Lower lobe of right lung (tissue), 2 donors: Measurements from ENCODE around the gene ITPR1. TPM values are rescaled to one million over a fixed set of nuclear protein-coding genes. Genes with fewer than 3 reads are reported as not detected.

Experiments
- ATAC-seq, 2 donors: fragments of 200-7000 bp; cut with Tn5 transposase; one replicate each; pipeline ENCODE4 v1.9.1; 2020 to 2022; ENCODE audit warnings: mild to moderate bottlenecking in 2 of 2, moderate library complexity in 2 of 2
- DNase-seq: peaks from one replicate; pipeline ENCODE4 v3.0.0-alpha.2; 2020
- H3K27ac ChIP-seq: fragments of 200-600 bp; one replicate; pipeline ENCODE4 v1.8.0; 2022
- H3K27me3 ChIP-seq: fragments of 200-600 bp; one replicate; pipeline ENCODE4 v1.8.0; 2022; ENCODE audit warnings: low read depth
- H3K36me3 ChIP-seq: fragments of 200-600 bp; one replicate; pipeline ENCODE4 v1.8.0; 2022; ENCODE audit warnings: mild to moderate bottlenecking
- H3K4me1 ChIP-seq: fragments of 200-600 bp; one replicate; pipeline ENCODE4 v1.8.0; 2022
- H3K4me3 ChIP-seq: fragments of 200-600 bp; one replicate; pipeline ENCODE4 v1.8.0; 2022; ENCODE audit warnings: mild to moderate bottlenecking
- H3K9me3 ChIP-seq: fragments of 200-600 bp; one replicate; pipeline ENCODE4 v1.8.0; 2022
- intact Hi-C: fragments of 100-400 bp; cut with DNase I; formaldehyde crosslinking; loops from one replicate; pipeline ENCODE4 v1.11.0; 2022
- total RNA-seq: library from RNA; stranded (reverse); fragmentation: NEBNext Ultra II Directional; extraction: Animal tissue kit (Norgen Biotek cat#: 25700); gene quantifications from one replicate; pipeline ENCODE4 v1.2.1, GENCODE V29; 2021
- TF ChIP-seq, protein P1 (sequence below): fragments of 200-600 bp; IDR thresholded peaks from one replicate; pipeline ENCODE4 v1.8.0; 2022; ENCODE audit warnings: antibody characterized with exemption, mild to moderate bottlenecking
- donor health status: DM: no; HTN: yes; CAD: no; lungs with severe emphysema.

The ITPR1 gene
- total RNA-seq, 1 donor from 2014 or later, result 69.1 TPM

DNA sequence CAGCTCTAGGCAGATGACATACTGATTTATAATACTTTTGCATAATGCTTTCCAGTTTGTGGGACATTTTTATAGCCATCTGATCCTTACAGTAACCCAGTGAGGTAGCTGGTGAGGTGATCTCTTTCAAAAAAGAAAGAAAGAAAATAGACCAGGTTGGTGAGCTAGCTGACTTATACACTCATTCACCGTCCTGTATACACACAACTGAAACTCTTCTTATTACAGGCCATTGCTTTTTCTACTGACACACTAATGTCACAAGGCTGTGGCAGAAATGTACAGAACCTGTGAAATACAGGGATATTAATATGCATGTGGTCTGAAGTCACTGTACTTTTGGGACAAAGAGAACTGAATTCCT, 335.9 kb downstream of the ITPR1 start:
- Histone ChIP-seq H3K27ac (no peak overlapping the region), H3K36me3 (no peaks in the 10 kb centered on the region), H3K4me1 (peaks cover 77% of the 10 kb centered on the region), H3K4me3 (no peak overlapping the region), H3K27me3 (no peaks in the 10 kb centered on the region), H3K9me3 (no peaks in the 10 kb centered on the region)
- ATAC-seq (no peak), DNase-seq (no peak)
- TF ChIP-seq, protein P1, sequence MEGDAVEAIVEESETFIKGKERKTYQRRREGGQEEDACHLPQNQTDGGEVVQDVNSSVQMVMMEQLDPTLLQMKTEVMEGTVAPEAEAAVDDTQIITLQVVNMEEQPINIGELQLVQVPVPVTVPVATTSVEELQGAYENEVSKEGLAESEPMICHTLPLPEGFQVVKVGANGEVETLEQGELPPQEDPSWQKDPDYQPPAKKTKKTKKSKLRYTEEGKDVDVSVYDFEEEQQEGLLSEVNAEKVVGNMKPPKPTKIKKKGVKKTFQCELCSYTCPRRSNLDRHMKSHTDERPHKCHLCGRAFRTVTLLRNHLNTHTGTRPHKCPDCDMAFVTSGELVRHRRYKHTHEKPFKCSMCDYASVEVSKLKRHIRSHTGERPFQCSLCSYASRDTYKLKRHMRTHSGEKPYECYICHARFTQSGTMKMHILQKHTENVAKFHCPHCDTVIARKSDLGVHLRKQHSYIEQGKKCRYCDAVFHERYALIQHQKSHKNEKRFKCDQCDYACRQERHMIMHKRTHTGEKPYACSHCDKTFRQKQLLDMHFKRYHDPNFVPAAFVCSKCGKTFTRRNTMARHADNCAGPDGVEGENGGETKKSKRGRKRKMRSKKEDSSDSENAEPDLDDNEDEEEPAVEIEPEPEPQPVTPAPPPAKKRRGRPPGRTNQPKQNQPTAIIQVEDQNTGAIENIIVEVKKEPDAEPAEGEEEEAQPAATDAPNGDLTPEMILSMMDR, result no peak
- intact Hi-C loops, result no loop called here

DNA sequence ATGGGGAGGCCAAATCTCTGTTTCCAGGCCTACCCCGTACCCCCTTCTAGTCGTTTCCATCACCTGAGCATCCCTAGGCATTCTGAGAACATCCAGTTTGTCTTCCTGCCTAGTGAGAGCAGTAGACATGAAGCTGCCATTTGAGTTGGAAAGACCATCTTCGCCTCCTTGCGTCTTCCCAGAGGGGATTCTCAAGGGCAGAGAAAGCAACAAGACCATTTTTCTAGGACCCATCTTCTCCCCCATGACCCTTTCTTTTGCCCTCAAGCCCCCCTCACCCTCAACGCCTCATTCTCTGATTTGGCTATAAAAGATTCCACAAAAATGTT, 337.4 kb downstream of the ITPR1 start:
- H3K4me1 ChIP-seq, result peaks cover 77% of the 10 kb centered on the region
- intact Hi-C loops, result no loop called here
- no peak overlapping the region for H3K4me3 ChIP-seq
- H3K27ac ChIP-seq, result peak overlapping the region; percentile 81
- ATAC-seq (no peak), DNase-seq (no peak)
- no peaks in the 10 kb centered on the region for H3K9me3 ChIP-seq
- H3K27me3 ChIP-seq, result no peaks in the 10 kb centered on the region
- TF ChIP-seq, protein P1, result no peak
- H3K36me3 ChIP-seq, result no peaks in the 10 kb centered on the region

DNA sequence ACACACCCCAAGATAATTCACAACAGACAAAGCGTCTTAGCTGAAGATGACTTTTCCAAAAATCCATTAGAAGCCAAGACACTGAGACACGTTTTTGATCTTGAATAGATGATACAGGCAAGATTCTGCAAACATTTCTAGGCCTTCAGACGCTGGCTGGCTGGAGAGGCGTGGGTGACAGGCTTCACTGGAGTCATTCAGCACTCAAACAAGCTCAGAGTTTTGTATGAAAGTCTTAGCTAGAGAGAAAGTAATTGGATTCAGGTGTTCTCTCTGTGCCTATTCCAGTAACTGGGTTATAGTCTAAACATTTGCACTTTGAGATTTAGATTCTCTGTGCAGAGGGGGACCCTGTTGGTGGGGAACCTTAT, 338.4 kb downstream of the ITPR1 start:
- peak in 1 of 2 donors; percentile 1 for ATAC-seq
- intact Hi-C loops, result no loop called here
- H3K36me3 ChIP-seq, result no peaks in the 10 kb centered on the region
- DNase-seq, result no peak
- no peak overlapping the region for H3K4me3 ChIP-seq
- no peaks in the 10 kb centered on the region for H3K27me3 ChIP-seq
- no peaks in the 10 kb centered on the region for H3K9me3 ChIP-seq
- H3K27ac ChIP-seq, result peak overlapping the region; percentile 81
- TF ChIP-seq, protein P1, result no peak
- H3K4me1 ChIP-seq, result peaks cover 74% of the 10 kb centered on the region

DNA sequence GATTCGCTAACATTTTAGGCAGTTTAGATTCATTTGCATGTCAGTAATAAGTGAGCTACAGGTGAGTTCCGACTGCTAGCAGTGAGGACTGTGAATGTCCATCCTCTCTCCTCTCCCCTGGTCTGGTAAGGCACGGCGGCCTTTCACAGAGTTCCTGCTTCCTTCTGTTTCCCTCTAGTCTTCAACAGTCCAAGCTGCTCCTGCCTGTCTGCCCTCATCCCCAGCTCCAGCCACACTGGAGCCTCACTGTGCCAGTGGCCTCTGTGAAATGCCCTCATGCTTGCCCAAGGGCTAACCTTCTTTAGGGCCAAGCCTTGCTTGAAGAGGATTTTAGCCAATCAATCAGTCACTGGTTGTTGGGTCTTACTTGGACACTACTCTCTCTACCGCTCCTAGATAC, 340.3 kb downstream of the ITPR1 start:
- Histone ChIP-seq H3K36me3 (peaks cover 15% of the 10 kb centered on the region), H3K4me3 (no peak overlapping the region), H3K27me3 (no peaks in the 10 kb centered on the region), H3K9me3 (no peaks in the 10 kb centered on the region), H3K27ac (no peak overlapping the region), H3K4me1 (peaks cover 55% of the 10 kb centered on the region)
- DNase-seq, result no peak
- TF ChIP-seq, protein P1, result no peak
- ATAC-seq, result no peak
- intact Hi-C loops, result no loop called here

DNA sequence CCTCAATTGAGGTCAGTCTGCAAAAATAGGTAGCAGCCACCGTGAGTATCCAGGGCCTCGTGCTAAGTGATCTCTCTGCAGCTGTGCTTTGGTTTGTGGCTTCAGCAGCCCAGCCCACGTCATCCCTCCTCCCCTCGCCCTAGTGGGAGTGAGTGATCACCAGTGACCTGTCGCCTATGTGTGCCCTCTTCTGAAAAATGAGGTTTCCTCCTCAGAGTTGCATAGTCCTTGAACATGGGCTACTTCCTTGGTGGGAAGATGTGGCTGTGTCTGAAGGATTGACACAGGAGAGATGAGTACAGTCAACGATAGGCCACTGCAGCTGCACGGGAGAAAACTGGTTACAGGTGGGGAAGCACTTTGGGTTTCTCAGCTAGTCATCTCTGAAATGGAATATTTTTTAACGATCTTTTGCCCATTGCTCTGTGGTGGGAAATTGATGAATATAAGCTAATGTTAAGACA, 341.3 kb downstream of the ITPR1 start:
- TF ChIP-seq, protein P1, result no peak
- Histone ChIP-seq H3K27me3 (no peaks in the 10 kb centered on the region), H3K36me3 (peaks cover 15% of the 10 kb centered on the region), H3K4me1 (peaks cover 46% of the 10 kb centered on the region), H3K27ac (no peak overlapping the region), H3K9me3 (no peaks in the 10 kb centered on the region), H3K4me3 (no peak overlapping the region)
- ATAC-seq (peak; percentile 33 to 46), DNase-seq (peak; percentile 63)
- intact Hi-C loops, result no loop called here

DNA sequence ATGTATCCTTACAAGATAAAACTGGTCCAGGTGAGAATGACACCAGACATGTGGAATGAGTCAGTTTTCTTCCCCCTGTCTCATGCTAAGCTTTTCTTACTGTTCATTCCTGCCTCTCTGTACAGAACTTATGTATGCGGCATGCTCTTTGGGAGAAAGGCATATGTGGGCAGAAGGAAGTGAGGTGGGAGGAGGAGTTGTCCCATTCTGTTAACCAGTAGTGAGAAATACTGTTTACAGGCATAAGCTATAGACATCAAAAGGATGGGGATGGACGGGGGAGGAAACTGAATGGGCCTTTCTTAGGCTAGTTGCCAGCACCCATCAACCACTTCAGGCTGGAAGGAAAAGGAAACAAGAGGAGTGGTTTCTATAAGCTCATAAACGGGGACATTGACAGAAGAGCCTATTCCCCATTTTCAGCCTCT, 342.5 kb downstream of the ITPR1 start:
- Histone ChIP-seq H3K36me3 (peaks cover 15% of the 10 kb centered on the region), H3K27me3 (no peaks in the 10 kb centered on the region), H3K27ac (no peak overlapping the region), H3K4me3 (no peak overlapping the region), H3K9me3 (no peaks in the 10 kb centered on the region), H3K4me1 (peaks cover 41% of the 10 kb centered on the region)
- intact Hi-C loops, result no loop called here
- DNase-seq (no peak), ATAC-seq (no peak)
- TF ChIP-seq, protein P1, result no peak
